HL-60/S4 (cell line): ENCODE data around the gene HOXD13.

Experiments
- in situ Hi-C: fragments of 300-500 bp; cut with MboI; formaldehyde crosslinking; loops from 2 replicates; pipeline ENCODE4 v1.14.3; 2022; ENCODE audit warnings: low sequenced_read_pairs

HOXD13 gene

GRCh38 chr2:176092270-176093144 lies at the start of gene HOXD13:
HOXD13 (plus strand) TSS chr2:176092721; CDS start chr2:176092891, 170 bp downstream.
- in situ Hi-C loops, result loop anchor here (10.0 kb wide), 2 partner anchors 398 to 728 kb away; no protein-coding TSS in a partner anchor

DNA sequence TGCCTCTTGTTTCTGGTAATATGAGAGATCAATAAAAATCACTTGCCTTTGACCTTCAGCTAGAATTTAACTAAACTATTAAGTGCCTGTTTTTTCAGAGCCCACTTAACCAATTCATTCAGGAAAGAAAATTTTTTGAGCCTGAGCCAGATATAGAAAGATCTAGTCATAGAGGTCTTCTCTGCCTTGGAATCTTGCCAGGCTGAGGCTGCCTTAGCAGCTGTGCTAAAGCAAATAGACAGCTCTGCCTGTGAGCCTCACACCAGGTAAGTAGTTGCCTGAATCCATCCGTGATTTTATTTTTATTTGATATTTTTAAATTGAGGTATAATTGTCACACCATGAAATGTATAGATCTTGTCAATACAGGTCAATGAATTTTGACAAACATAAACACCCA lies 36.1 kb upstream of the HOXD13 start:
- in situ Hi-C loops, result no loop called here

DNA sequence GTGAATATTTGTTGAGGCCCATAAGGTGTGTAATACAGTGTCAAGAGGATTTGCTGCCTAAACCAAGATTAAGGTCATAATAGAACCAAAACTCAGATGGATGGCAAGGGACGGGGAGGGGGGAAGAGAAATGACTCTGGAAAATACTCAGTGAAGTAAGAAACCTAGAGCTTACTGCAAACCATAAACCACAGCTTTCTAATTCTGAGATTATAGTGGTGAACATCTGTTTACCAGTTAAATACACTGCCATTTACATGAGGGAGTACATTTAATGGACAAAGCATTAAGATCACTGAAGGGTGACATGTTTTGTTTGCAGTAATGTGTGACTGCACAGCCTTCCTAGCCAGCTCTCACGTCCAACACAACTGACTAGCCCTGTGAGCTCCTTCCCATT lies 28.6 kb upstream of the HOXD13 start:
- in situ Hi-C loops, result no loop called here

- in situ Hi-C loops, result no loop called here
Measured at GRCh38 chr2:176066645-176067588, 25.6 kb upstream of the HOXD13 start.

GRCh38 chr2:176067589-176068418 lies 24.7 kb upstream of the HOXD13 start:
- in situ Hi-C loops, result no loop called here

DNA sequence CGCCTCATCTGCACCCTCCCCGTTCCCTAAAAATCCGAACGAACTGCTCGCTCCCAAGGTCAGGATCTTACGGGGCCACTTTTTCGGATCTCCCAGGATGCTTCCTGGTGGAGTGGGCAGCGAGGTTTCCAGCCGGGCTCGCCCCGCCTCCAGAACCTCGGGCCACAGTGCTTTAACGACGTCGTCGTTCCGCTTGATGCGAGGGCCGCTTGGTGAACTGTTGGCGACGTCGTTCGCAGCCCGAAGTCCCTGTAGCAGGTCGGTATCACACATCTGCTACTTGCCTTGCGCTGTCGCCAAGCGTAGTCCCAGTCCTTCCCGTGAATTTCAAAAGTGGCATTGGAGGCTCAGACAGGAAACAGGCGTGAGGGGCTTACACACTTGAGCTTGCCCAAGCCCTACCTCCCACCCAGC lies 24.1 kb upstream of the HOXD13 start:
- in situ Hi-C loops, result no loop called here

DNA sequence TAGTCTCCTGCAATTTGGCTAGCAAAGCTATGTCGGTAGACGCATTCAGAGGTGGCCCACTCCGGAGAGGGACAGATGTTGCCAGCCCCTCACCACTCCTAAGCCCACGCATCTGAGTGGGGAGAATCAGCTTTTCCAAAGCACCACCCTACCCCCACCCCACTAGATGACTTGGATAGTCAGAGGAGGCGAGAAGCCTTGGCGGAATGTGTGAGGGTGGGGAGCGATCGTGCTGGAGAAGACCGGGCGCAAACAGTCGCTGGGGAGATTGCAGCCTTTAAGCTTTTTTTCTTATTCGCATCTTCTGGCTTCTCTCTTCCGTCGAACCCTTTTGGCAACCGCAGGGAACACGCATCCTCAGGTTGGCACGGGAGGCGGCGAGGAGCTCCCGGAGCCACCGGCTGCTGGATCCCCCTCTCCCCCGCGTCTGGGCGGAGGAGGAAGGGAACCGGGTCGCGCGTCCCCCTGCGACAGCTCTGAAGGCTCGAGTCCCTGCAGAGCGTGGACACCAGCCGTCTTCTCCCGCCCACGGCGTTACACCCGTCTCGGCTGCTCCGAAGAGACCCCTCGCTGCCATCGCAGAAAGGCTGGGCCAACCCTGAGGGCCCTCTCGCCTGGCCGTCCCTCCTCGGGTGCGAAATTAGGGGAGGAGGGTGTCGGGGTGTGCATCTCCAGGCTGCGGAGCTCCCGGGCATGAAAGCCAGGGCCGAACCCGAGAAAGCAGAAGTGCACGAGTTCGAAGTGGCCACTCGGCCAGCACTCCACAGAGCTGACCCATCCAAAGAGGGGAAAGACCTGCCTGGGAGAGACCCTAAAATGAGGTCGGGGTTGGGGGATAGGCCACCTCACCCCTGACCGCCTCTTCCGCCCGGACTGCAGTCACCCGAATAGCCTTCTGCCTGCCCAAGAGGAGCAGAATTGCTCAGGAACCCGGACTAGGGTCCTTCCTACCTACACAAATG lies 20.9 kb upstream of the HOXD13 start:
- in situ Hi-C loops, result no loop called here

- in situ Hi-C loops, result no loop called here
Measured at GRCh38 chr2:176072292-176072669, 20.2 kb upstream of the HOXD13 start.

GRCh38 chr2:176072951-176073904 lies 19.3 kb upstream of the HOXD13 start:
- in situ Hi-C loops, result no loop called here

GRCh38 chr2:176074919-176075425 lies 17.5 kb upstream of the HOXD13 start:
- in situ Hi-C loops, result no loop called here

GRCh38 chr2:176075481-176075880 lies 17.0 kb upstream of the HOXD13 start:
- in situ Hi-C loops, result no loop called here

GRCh38 chr2:176076063-176076462 lies 16.5 kb upstream of the HOXD13 start:
- in situ Hi-C loops, result no loop called here

GRCh38 chr2:176076796-176077195 lies 15.7 kb upstream of the HOXD13 start:
- in situ Hi-C loops, result no loop called here

DNA sequence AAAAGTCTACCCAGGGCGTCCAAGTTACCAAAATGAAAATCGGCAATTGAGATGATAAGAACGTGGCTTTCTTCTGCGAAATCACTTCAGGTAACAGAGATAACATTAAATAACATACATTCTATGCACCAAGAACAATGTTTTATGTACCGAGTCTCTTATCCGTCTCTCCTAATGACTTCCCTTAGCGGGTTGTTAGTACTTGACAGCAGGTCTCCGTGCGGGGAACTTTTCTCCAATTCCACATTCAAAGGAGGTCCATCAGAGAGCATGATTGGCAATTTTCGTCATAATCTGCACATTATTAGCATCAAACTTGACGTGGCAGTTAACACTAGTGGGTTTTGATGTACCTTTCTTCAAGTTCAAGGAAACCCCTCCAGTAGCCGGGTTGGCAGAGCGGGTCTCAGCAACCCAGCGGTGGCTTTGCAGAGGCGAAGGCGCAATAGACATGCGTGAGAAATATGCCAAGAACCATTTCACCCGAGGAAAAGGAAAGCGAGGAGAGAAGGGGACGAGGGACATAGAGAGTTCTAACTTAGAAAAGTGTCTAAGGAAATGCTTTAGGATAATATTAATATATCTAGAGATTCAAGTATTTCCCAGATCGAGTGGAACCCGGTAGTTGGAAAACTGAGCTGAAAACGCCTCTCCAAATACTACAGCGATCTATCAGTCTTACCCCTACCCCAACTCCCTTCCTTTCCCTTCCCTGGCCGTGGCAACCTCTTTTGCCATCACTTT lies 13.8 kb upstream of the HOXD13 start:
- in situ Hi-C loops, result no loop called here

GRCh38 chr2:176079285-176079830 lies 13.2 kb upstream of the HOXD13 start:
- in situ Hi-C loops, result no loop called here

DNA sequence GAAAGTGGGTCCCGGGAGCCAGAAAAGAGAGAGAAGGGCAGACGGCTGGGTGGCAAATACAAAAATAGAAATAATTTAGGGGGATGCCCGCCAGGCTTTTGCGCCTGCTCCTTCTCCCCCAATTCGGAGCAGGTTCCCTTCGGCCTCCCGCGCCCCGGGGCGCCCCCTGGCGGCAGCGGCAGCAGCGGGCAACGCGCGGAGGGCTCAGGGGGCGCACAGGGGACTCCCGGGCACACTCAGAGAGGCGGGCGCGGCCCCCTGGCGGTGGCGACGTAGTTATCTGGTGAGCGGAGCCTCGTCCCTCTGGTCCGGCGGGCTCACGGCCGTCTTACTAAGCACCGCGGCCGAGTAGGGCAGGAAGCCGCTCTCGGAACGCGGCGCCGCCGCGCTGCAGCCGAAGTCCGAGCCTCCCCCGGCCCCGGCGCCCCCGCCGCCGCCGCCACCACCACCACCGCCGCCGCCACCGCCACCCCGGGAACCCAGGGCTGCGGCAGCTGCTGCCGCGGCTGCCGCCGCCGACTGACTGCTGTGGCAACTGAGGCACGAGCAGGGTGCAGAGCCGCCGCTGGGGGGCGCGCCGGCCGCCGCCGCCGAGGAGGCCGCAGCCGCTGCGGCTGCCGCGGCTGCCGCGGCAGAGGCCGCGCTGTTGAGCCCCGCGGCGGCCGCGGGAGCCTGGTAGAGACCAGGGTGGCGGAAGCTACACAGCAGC lies 12.5 kb upstream of the HOXD13 start:
- in situ Hi-C loops, result no loop called here
